HepG2 (cell line): ENCODE measurements around the gene HAP1. TPM values are rescaled to one million over a fixed set of nuclear protein-coding genes. Genes with fewer than 3 reads are reported as not detected.

Experiments used
- DPF2 ChIP-seq: sonication (generic); formaldehyde crosslinking; IDR thresholded peaks from 2 replicates; pipeline ENCODE4 v1.4.0; 2020; ENCODE audit warnings: mild to moderate bottlenecking, low read depth, missing genetic modification reagents, borderline replicate concordance
- ETS1 ChIP-seq: sonication (generic); formaldehyde crosslinking; IDR thresholded peaks from 2 replicates; pipeline ENCODE4 v1.4.0; 2020; ENCODE audit warnings: missing genetic modification reagents
- FOXP4 ChIP-seq: sonication (generic); formaldehyde crosslinking; IDR thresholded peaks from 2 replicates; pipeline ENCODE4 v1.4.0; 2020; ENCODE audit warnings: missing genetic modification reagents
- HDAC6 ChIP-seq: fragments of 200-600 bp; sonication (generic); IDR thresholded peaks from 2 replicates; pipeline ENCODE4 v1.7.0; 2017; ENCODE audit warnings: mild to moderate bottlenecking, antibody characterized with exemption, low read length, low read depth
- HNF1A ChIP-seq, 2 experiments: sonication (generic) in 1 of 2; formaldehyde crosslinking in 1 of 2; IDR thresholded peaks; 2 replicates each; pipeline versions ENCODE4 v1.4.0 to v1.6.1; 2016 to 2020; ENCODE audit warnings: borderline replicate concordance in 1 of 2, low read depth in 1 of 2, mild to moderate bottlenecking in 1 of 2, missing genetic modification reagents in 1 of 2
- KDM5B ChIP-seq: sonication (generic); formaldehyde crosslinking; IDR thresholded peaks from 2 replicates; pipeline ENCODE4 v1.4.0; 2020; ENCODE audit warnings: missing genetic modification reagents, mild to moderate bottlenecking, borderline replicate concordance
- MTA3 ChIP-seq: sonication (generic); formaldehyde crosslinking; IDR thresholded peaks from 2 replicates; pipeline ENCODE4 v1.4.0; 2020; ENCODE audit warnings: missing genetic modification reagents
- NBN ChIP-seq: fragments of 450-650 bp; conservative IDR thresholded peaks from 2 replicates; pipeline ENCODE4 v1.6.1; 2017
- NCOR1 ChIP-seq: fragments of 200-600 bp; sonication (generic); IDR thresholded peaks from 2 replicates; pipeline ENCODE4 v1.7.0; 2017; ENCODE audit warnings: antibody characterized with exemption, low read length, borderline replicate concordance
- ONECUT2 ChIP-seq: sonication (generic); formaldehyde crosslinking; IDR thresholded peaks from 2 replicates; pipeline ENCODE4 v1.4.0; 2020; ENCODE audit warnings: missing genetic modification reagents
- PAWR ChIP-seq: sonication (generic); formaldehyde crosslinking; IDR thresholded peaks from 2 replicates; pipeline ENCODE4 v1.4.0; 2020; ENCODE audit warnings: missing genetic modification reagents, mild to moderate bottlenecking, borderline replicate concordance
- RFXANK ChIP-seq: IDR thresholded peaks from 2 replicates; pipeline ENCODE4 v1.6.1; 2016
- RXRB ChIP-seq: IDR thresholded peaks from 2 replicates; pipeline ENCODE4 v1.6.1; 2016; ENCODE audit warnings: borderline replicate concordance, missing genetic modification reagents, missing compliant biosample characterization
- TBP ChIP-seq: sonication (generic); formaldehyde crosslinking; IDR thresholded peaks from 2 replicates; pipeline ENCODE4 v1.5.0; 2020; ENCODE audit warnings: missing genetic modification reagents
- XBP1 ChIP-seq: sonication (generic); formaldehyde crosslinking; IDR thresholded peaks from 2 replicates; pipeline ENCODE4 v1.5.0; 2020; ENCODE audit warnings: missing genetic modification reagents
- ZNF574 ChIP-seq: sonication (generic); formaldehyde crosslinking; IDR thresholded peaks from 2 replicates; pipeline ENCODE4 v1.4.0; 2020; ENCODE audit warnings: missing genetic modification reagents
- ZNF660 ChIP-seq: sonication (generic); formaldehyde crosslinking; IDR thresholded peaks from 2 replicates; pipeline ENCODE4 v1.5.1; 2020; ENCODE audit warnings: mild to moderate bottlenecking, low read depth, missing genetic modification reagents, borderline replicate concordance
- ZNF790 ChIP-seq: sonication (generic); formaldehyde crosslinking; IDR thresholded peaks from 2 replicates; pipeline ENCODE4 v1.8.0; 2022; ENCODE audit warnings: missing genetic modification reagents, mild to moderate bottlenecking, borderline replicate concordance
- polyA plus RNA-seq, 8 experiments: library from polyadenylated mRNA; depleted of rRNA in 3 of 8; stranded (reverse) in 7 of 8; unstranded in 1 of 8; fragments of >200 nt; fragmentation: Illumina TruSeq in 4 of 8; extraction: Trizol in 4 of 8; gene quantifications; 2 replicates each; pipeline versions ENCODE4 v1.2.1 to v1.2.3, GENCODE V29; 2011 to 2016; ENCODE audit warnings: low read depth in 4 of 8, missing spikeins in 1 of 8, mixed read lengths in 1 of 8; ENCODE audit not compliant: insufficient read depth in 1 of 8
- total RNA-seq, 5 experiments: library from RNA; depleted of rRNA; stranded (reverse); fragments of >200 nt; fragmentation: Illumina TruSeq; extraction: Trizol; gene quantifications; 2 replicates each; pipeline ENCODE4 v1.2.3, GENCODE V29; 2016; ENCODE audit warnings: low read depth in 1 of 5

Gene HAP1
- total and polyA plus RNA-seq, 2 of the 13 experiments (the other 11 are each of a cell fraction or from before 2014, with no cell fraction given): 0.07 TPM

- no peak for TF ChIP-seq HNF1A (IDR thresholded peaks at IDR 0.05; ENCODE audit: low read depth)
- TF ChIP-seq HNF1A (CRISPR knock-in tag; IDR thresholded peaks at IDR 0.05; ENCODE audit: borderline replicate concordance): peak; percentile 78
- TF ChIP-seq TBP (CRISPR knock-in tag): no peak
- TF ChIP-seq NCOR1: peak; percentile 67; the same call in 1 of the 2 replicates
- TF ChIP-seq ZNF574: peak; percentile 91
- TF ChIP-seq FOXP4 (CRISPR knock-in tag): peak; percentile 43
- TF ChIP-seq DPF2 (CRISPR knock-in tag): peak; percentile 66; the same call in 1 of the 2 replicates
- no peak; the same call in 1 of the 2 replicates for TF ChIP-seq XBP1 (CRISPR knock-in tag)
- TF ChIP-seq HDAC6: peak; percentile 94
- no peak; the same call in 1 of the 2 replicates for TF ChIP-seq ZNF660 (CRISPR knock-in tag)
- TF ChIP-seq ZNF790: peak; percentile 76
- TF ChIP-seq ETS1 (CRISPR knock-in tag): peak; percentile 62; the same call in 1 of the 2 replicates
- no peak for TF ChIP-seq ONECUT2 (CRISPR knock-in tag)
- peak; percentile 75 for TF ChIP-seq RXRB (CRISPR knock-in tag)
- no peak for TF ChIP-seq NBN
- TF ChIP-seq RFXANK (CRISPR knock-in tag): no peak; the same call in 1 of the 2 replicates
- 0 out of 2 replicates have a peak, but pooled peaks have one; percentile 78 for TF ChIP-seq MTA3 (CRISPR knock-in tag)
- TF ChIP-seq KDM5B: peak; percentile 97
- 0 out of 2 replicates have a peak, but pooled peaks have one; percentile 90 for TF ChIP-seq PAWR (CRISPR knock-in tag)
Measured at GRCh38 chr17:41688641-41689496, 45.6 kb downstream of the HAP1 start, which contains the start of gene EIF1 (continued).
